Measurements from ENCODE around the gene FAM149A. TPM values are rescaled to one million over a fixed set of nuclear protein-coding genes. Genes with fewer than 3 reads are reported as not detected.

Gene FAM149A
- total RNA-seq, 1 donor from 2014 or later, result 38.2 TPM

DNA sequence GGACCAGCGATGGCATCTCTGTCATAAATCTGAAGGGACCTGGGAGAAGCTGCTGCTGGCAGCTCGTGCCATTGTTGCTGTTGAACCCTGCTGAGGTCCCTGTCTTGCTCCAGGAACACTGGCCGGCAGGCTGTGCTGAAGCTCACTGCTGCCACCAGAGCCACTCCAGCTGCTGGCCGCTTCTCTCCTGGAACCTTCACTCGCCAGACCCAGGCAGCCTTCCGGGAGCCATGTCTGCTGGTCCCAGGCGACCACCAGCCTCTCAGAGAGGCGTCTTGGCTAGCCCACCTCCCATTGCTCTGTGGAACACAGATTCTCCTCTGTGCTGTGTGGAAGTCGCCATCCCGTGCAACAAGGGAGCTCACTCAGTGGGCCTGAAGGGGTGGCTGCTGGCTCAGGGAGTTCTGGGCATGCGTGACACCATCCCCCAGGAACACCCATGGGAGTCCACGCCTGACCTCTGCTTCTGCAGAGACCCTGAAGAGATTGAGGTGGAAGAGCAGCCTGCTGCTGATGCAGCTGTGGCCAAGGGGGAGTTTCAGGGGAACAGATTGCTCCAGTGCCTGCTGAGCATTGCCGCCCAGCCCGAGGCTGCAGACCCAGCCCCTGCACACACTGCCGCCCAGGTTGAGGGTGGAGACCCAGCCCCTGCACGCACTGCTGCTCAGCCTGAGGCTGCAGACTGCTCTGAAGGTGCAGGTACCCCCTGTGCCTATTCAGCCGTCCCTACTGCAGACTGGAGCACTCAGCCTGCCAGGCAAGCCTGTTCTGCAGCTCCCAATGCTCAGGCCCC is 53.7 kb downstream of the FAM149A start:
- DNase-seq (ENCODE audit: low spot score), result no peak

DNA sequence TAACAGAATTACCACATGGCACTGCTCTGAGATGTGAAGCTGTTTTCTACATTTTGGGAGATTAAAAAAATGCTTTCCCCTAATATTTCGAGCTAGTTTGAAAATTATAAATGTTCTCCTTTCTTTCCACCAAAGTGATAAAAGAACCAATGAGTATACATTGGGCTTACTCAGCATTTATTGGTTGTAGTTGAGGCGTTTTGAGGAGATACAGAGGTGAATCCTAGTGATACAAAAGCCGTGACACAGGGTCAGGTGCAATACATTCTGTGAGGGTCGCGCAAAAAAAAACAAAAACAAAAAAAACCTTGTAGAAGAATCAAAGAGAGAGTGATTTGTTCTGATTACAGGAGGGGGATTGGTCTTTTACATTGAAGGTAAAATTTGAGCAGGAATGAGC is 54.5 kb downstream of the FAM149A start:
- no peak for DNase-seq (ENCODE audit: low spot score)

DNA sequence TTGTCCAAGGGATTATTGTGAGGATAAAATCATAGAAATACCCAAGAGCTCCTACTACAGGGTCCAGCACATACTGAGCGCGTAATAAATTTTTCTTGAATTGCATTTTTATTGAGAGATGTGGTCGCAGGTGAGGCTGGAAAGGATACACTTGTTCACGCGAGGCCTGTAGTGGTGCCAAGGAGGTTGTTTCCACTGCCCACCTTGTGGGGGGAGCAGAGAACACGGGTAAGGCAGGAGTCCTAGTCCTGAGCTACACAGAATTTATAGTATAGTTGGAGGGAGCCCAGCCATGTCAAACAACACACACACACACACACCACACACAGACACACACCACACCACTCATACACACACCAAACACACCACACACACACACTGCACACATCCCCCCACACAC is 55.1 kb downstream of the FAM149A start:
- DNase-seq (ENCODE audit: low spot score), result no peak

DNA sequence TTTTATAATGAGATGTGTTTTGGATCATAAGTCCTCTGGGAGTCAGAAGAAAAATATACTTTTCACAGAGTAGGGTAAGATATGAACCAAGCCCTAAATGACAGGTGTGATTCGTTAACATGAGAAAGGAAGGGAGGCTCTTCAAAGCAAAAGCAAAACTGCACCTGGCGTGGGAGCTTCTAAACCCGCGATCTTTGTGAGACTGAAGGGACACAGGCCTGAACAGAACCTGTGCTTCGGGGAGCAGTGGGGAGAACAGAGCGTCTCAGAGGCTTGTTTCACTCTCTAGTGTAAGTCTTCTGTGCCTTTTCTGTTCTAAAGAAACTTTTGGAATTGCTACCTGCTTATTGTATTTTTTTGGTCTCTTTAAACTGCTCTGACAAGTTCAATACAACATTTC is 56.6 kb downstream of the FAM149A start:
- DNase-seq (ENCODE audit: low spot score), result no peak

DNA sequence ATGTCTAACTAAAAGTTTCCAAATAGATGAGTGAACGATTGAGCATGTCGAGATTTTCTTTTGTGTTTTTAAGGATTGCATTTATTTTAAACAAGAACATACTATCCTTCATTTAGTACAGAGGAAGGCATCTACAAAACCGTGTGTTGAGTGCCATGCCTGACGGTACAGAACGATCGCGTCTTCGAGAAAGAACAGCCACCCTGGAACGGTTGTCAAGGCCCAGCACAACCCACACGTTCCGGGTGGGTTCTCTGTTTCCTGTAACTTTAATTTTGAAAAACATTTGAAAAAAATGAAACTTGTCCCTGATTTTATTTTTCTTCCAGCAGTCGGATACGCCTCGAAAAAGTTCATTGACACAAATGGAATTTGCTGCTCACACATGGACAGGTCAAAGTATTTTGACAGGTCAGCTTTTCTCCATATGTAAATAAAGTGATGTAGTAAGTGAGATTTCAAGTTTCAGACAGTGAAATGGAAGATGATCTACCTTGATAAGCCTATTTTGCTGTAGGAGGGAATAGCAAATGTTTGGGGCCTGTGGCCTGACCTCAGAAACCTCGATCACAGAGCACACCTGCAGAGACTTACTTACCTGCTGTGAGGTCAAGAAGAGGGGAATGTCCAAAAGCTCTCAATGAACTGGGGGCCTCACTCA is 62.5 kb downstream of the FAM149A start:
- DNase-seq (ENCODE audit: low spot score), result no peak

DNA sequence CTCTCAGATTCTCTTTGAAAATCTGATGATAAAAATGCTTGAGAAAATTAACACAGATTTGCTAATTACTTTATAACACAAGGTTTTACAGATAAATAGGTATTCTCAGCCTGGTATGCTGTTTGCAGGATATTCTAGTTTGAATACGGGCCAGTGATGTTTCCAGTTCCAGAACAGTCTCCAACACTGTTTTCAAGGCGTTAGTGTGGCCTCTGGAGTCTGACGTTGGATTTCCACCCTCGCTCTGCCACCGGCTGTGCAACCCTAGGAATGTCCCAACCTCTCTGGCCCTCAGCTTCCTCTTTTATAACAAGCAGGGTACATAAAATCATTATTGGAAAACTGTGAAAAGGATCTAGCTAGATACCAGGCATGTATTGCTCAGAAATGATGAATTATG is 63.1 kb downstream of the FAM149A start:
- no peak for DNase-seq (ENCODE audit: low spot score)

DNA sequence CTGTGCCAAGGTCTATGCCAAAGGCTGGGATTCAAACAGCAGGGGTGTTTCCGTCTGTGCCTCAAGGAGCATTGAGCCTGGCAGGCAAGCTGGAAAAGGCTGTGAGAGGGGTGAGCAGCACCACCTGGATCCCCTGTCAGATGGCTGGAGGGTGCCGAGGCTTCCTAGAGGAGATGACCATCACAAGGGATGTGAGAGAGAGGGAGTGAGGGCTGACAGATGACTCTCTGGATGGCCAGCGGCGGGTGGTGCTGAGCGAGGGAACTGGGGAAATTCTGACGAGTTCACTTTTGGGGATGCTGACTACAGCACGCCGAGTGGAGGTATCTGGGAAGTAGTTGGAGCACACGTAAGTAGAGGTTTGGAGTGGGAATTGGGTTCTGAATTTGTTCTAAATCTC is 64.2 kb downstream of the FAM149A start:
- DNase-seq (ENCODE audit: low spot score), result no peak

DNA sequence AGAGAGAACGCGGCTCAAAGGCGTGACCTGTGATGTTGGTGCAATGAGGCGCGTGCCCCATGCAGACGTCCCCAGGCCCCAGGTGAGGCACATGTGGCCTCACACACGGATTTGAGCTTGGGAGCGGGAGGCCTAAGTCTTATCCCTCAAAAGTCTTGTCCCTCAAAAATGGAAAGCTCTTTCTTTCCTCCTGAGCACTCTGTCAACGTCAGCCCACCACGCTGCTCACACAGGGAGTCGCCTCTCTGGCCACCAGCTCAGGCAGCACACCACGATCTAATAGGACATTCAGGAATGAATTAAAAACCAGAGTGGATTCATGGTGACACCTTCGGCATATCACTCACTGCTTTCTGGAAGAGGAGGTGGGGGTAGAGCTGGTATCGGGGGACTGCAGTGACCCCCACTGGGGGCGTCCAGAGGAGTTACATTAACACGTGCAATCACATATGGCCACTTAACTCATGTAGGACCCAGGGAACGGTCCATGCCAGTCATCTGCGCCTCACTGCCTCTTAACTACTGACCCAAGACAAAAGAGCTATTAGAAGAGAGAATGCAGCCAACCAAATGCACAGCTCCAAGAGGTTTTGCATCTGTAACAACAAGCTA is 64.9 kb downstream of the FAM149A start:
- no peak for DNase-seq (ENCODE audit: low spot score)

DNA sequence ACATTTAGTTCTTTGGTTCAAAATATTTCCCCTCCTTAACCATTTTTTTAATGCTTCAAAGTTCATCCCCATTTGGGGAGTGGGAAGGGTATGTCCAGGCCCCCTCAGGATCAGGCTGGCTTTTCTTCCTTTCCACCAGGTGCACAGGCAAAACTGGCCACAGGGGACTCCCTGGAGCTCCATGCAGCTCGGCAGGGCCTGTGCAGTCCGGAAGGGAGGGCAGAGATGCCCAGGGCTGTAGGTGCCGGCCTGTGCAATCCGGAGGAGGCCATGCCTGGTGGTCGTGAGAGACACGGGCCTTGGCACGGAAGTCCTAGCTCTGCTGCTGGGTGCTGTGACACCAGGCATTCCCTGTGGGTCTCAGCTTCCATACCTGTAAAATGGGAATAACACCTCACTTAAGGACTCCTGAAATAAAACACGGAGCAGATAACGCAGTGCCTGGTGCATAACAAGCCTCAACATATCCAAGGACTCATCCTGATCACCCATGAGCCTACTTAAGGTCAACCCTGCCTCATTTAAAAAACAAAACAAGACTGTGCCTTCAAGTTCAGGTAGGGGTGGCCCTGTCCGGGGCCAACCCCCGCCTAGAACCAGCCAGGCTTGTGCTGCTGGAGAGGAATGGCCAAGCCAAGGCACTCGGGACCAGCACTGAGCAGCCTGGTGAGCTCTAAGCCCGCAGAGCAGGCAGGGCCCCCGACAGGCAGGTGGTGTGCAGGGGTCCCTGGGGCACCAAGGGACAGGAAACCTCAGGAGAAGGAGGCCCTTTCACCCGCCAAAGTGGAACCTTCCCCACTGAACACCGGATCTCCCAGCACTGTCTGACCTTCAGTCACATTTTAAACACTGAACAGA is 65.7 kb downstream of the FAM149A start:
- DNase-seq (ENCODE audit: low spot score), result no peak

DNA sequence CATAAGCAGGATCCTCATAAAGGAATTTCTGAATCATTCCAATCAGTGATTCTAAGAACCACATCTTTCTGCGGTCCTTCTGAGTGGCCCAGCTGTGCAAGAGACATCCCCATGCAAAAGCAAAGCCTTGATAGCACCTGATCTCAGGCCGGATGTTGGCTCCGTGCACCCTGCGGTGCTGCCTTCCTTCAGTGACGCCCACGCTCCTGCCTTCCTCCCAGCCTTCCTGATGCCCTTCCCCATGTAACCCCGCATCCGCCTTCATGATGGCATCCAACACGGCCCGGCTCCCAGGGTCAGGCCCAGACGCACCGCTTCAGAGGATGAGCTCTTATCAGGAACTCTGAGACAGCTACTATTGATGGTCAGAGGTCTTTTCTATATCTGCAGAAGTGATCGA is 66.5 kb downstream of the FAM149A start:
- no peak for DNase-seq (ENCODE audit: low spot score)

DNA sequence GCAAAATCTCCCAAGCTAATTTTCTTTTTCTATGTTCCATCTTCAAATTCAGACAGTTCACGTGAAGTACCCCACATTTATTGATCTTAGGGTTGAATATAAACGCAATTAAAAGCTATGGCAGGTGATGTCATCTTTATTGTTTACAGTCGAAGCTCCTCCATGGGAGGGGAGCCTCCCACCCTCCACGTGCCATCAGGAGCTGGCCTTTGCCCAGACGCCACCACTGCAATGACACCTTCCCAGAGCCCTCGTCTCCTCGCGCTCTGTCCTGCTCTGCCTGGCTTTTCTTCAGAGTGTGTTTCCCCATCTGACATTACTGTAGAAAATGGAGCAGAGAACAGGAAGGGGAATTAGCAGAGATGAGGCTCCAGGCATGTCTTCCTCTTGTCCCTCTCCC is 68.0 kb downstream of the FAM149A start:
- DNase-seq (ENCODE audit: low spot score), result no peak

DNA sequence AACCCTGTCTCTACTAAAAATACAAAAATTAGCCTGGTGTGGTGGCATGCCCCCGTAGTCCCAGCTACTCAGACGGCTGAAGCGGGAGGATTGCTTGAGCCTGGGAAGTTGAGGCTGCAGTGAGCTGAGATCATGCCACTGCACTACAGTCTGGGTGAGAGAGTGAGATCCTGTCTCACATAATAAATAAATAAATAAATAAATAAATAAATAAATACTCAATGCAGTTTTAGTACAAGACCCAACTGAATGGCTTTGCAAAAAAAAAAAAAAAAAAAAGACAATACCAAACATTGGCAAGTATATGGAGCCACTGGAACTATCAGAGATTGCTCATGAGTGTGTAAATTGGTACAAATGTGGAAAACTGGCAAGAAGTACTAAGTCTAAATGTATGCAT is 83.6 kb downstream of the FAM149A start:
- DNase-seq (ENCODE audit: low spot score), result no peak

DNA sequence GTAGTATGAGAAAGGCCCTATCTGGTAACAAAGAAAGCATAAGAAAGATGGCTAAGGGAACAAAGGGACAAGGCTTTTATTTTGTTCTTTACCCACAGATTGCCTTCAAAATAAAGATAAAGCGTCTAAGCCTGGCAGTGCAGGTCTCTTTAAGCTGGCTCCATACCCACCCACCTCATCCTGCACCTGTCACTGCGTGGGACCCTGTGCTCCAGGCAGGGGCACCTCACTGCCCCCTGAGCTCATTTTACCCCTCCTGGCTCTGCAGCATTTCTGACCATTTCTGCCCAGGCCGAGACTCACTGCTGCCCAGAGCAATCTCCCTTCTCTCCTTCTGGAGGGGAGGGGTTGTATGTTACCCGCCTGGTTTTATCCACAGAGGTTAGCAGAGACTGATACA is 85.2 kb downstream of the FAM149A start:
- DNase-seq (ENCODE audit: low spot score), result no peak

DNA sequence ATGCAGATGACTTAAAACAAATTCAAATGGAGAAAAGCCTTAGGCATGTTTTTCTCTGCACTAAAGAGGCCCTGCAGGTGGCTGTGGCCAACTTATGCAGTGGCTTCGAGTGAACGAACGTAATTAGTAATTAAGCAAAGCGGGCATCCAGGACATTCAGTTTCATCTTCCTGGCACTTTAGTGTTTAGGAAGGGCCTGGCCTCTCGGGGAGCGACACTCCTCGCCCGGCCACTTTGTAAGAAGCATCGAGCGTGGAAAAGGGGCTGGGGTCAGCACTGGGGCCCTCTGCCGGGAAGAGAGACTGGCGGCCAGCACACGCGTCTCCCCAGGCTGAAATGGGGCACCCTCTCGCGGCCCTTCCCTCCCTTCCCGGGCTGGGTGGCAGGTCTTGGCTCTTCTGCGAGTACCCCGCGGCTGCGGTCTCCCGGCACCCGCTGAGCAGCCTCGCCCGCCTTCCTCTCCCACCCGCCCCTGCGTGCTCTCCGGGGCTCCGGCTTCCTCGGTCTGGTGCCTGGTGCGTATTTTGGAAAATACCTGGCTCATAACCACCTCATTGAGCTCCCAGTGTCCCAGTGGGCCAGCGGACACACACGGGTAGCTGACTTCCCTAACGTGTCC is 86.2 kb downstream of the FAM149A start:
- peak; percentile 20 for DNase-seq (ENCODE audit: low spot score)

DNA sequence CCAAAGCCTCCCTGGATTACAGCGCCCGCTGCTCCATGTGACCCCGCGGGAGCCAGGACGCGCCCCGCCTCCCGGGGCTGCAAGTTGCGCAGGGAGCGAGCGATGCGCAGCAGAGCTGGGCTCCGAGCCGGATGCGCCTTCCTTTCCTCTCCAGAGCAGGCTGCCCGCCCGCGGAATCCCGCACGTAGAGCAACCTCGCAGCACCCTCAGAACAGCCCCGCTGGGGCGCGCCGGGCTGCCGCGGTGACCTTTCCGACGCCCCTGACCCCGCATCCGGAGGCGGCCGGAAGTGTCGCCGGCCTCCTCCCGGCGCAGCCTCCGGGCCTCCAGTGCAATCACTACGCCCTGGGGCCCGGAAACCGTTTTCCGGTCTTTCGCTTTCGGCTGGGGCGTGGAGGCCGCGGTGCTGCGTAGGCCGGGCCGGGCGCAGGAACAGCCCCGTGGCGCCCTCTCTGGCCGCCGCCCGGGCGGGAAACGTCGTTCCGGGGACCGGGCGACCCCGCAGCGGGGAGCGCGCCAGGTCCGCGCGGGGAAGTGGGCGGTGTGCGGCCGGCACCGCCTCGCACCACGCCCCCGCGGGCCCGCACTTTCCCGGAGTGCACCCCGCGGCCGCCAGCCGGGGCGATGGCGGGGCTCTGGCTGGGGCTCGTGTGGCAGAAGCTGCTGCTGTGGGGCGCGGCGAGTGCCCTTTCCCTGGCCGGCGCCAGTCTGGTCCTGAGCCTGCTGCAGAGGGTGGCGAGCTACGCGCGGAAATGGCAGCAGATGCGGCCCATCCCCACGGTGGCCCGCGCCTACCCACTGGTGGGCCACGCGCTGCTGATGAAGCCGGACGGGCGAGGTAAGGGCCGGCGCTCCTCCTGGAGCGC is 86.9 kb downstream of the FAM149A start, which contains the start of gene CYP4V2:
TSS of gene CYP4V2 (plus strand) at position 368 of the 866 bp plus-strand sequence. CDS start at position 625, 257 bp downstream.
- peak; percentile 80 for DNase-seq (ENCODE audit: low spot score)

DNA sequence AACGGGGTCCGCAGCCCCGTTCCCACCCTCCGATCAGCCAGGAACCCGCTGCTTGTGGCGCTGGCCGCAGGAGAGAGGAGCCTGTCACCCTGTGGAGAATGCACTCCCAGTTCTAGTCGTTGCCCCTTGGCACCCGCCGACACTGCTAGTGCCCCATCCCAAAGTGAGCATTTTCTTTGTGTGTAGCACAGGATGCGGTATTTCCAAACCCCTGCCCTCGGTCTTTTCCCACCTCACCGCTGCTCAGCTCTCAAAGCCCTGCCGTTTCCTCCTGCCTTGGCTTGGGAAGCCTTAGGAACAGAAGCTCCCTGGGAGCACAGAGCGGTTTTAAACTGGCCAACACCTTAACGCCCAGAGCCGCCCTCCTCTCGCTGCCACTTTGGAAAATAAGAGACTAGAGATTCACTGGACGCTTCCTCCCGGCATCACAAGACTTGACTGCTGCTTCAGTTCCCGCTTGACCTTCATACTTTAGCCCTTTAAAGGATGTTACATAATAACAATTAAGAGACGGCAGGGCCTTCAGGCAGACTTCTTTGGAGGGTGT is 87.6 kb downstream of the FAM149A start:
- DNase-seq (ENCODE audit: low spot score), result peak; percentile 61

DNA sequence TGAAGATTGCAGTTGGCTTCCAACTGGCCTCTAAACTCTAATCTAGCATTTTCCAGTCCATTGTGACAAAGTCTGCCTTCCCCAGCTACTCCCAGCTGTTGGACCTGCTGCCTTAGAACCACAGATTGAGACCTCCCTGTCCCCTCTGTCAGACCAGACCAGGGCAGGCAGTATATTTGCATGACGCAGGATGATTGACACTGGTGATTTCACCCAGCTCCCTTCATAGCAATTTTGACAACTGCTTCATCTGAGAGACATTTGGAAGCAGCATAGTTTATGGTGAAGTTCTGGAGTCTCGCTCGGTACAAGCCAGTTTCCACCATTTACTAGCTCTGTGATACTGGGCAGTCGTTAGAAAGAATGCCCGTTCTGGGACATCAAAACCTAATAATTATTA is 89.3 kb downstream of the FAM149A start:
- DNase-seq (ENCODE audit: low spot score), result no peak

DNA sequence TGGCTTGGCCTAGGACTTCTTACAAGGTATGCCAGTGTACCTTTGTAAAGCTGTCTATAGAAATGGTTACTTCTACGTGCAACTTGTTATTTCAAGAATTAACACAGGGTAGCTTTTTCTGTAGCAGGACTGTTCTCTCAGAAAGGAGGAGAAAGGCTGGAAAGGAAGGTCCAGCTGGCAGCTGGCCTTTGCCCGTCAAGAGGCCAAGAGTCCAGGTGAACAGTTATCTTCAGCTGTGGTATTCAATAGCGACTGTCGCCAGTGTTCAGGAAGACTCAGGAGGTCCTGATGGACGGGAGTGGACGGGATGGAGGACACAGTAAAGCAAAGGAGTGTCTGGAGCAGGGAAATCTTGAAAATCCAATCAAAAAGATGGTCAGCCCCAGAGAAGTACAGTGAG is 91.6 kb downstream of the FAM149A start:
- no peak for DNase-seq (ENCODE audit: low spot score)

DNA sequence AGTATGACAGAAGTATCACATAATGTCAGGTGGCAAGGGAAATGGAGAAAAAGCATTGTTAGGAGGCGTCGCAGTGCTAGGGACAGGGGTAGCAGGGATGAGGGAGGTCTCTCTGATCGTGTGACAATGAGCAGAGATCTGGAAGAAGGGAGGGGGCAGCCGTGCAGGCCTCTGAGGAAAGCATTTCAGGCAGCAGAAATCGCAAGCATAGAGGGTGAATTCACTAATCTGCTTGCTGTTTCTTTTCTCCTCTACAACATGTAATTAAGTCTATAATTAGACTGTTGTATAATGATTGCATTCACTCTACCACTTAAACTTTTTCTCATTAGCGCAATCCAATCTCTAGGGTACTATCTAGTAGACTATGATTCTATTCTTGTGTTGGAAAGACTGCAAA is 96.0 kb downstream of the FAM149A start:
- DNase-seq (ENCODE audit: low spot score), result no peak

DNA sequence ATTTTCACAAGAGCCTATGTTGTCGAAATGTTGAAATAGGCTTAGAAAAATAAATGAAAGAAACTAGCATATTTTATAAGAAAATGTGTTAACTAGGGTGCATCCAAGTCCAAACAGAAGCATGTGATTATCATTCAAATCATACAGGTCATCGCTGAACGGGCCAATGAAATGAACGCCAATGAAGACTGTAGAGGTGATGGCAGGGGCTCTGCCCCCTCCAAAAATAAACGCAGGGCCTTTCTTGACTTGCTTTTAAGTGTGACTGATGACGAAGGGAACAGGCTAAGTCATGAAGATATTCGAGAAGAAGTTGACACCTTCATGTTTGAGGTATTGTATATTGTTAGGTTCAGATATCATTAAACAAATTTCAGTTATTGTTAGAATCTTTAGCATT is 96.5 kb downstream of the FAM149A start:
- no peak for DNase-seq (ENCODE audit: low spot score)
